ENCODE results near the gene FOXJ3. TPM values are rescaled to one million over a fixed set of nuclear protein-coding genes. Genes with fewer than 3 reads are reported as not detected.

FOXJ3 gene
- total and polyA plus RNA-seq, 4 donors: 5.3 to 16.8 (median 12.4) TPM

DNA sequence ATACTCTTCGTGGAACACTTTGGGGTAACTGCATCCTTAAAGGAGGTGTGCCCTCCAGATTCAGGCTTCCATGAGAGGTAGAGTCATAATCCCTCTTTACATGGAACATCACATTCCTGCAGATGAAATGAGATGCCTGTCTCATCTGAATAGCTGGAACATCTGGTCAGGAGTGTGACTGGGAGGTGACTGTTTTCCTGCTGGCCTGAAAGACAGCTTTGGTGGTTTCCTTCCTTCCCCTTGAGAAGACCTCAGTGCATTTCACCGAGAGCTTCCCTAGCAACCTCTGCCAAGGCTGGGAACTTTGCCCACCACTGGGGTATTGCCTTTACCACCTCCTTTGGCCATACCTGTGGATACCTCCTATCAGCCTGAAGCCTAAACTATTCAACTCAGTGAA is 123.8 kb downstream of the FOXJ3 start:
- Histone ChIP-seq H3K4me1 (ENCODE audit: control insufficient read depth in 4 of 4, insufficient read depth in 4 of 4, low read length in 3 of 4) (peaks cover 0 to 19% (median 13%) of the 10 kb centered on the region in 4 donors), H3K36me3 (ENCODE audit: control insufficient read depth in 4 of 4, insufficient read depth in 3 of 4, low read depth in 1 of 4, low read length in 3 of 4) (no peaks in the 10 kb centered on the region), H3K4me3 (ENCODE audit: low read depth in 1 of 3, low read length in 3 of 3) (no peak overlapping the region), H3K27ac (ENCODE audit: low read depth in 1 of 2, low read length in 2 of 2) (no peak overlapping the region), H3K9ac (ENCODE audit: low read depth in 1 of 2, low read length in 2 of 2) (no peak overlapping the region), H3K9me3 (ENCODE audit: control insufficient read depth in 4 of 4, low read length in 3 of 4) (no peaks in the 10 kb centered on the region), H3K27me3 (ENCODE audit: control insufficient read depth in 4 of 4, insufficient read depth in 4 of 4, low read length in 3 of 4) (no peaks in the 10 kb centered on the region)
- DNase-seq (ENCODE audit: low spot score): no peak
- WGBS: 82% methylated on average over 2 of the region's 2 CpGs
- TF ChIP-seq, protein P1, sequence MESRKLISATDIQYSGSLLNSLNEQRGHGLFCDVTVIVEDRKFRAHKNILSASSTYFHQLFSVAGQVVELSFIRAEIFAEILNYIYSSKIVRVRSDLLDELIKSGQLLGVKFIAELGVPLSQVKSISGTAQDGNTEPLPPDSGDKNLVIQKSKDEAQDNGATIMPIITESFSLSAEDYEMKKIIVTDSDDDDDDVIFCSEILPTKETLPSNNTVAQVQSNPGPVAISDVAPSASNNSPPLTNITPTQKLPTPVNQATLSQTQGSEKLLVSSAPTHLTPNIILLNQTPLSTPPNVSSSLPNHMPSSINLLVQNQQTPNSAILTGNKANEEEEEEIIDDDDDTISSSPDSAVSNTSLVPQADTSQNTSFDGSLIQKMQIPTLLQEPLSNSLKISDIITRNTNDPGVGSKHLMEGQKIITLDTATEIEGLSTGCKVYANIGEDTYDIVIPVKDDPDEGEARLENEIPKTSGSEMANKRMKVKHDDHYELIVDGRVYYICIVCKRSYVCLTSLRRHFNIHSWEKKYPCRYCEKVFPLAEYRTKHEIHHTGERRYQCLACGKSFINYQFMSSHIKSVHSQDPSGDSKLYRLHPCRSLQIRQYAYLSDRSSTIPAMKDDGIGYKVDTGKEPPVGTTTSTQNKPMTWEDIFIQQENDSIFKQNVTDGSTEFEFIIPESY (IDR thresholded peaks at IDR 0.05): no peak
- no peak for TF ChIP-seq FOXA2 (IDR thresholded peaks at IDR 0.05)
- no peak for TF ChIP-seq TAF1 (conservative IDR thresholded peaks at IDR 0.05)
- TF ChIP-seq, protein P2, sequence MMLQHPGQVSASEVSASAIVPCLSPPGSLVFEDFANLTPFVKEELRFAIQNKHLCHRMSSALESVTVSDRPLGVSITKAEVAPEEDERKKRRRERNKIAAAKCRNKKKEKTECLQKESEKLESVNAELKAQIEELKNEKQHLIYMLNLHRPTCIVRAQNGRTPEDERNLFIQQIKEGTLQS (IDR thresholded peaks at IDR 0.05): no peak
- TF ChIP-seq RXRA (IDR thresholded peaks at IDR 0.05): no peak
- no peak for TF ChIP-seq HNF4A (conservative IDR thresholded peaks at IDR 0.05)
- TF ChIP-seq, protein P3, sequence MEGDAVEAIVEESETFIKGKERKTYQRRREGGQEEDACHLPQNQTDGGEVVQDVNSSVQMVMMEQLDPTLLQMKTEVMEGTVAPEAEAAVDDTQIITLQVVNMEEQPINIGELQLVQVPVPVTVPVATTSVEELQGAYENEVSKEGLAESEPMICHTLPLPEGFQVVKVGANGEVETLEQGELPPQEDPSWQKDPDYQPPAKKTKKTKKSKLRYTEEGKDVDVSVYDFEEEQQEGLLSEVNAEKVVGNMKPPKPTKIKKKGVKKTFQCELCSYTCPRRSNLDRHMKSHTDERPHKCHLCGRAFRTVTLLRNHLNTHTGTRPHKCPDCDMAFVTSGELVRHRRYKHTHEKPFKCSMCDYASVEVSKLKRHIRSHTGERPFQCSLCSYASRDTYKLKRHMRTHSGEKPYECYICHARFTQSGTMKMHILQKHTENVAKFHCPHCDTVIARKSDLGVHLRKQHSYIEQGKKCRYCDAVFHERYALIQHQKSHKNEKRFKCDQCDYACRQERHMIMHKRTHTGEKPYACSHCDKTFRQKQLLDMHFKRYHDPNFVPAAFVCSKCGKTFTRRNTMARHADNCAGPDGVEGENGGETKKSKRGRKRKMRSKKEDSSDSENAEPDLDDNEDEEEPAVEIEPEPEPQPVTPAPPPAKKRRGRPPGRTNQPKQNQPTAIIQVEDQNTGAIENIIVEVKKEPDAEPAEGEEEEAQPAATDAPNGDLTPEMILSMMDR (IDR thresholded peaks at IDR 0.05; ENCODE audit: low read depth, low read length, missing input control): no peak
- TF ChIP-seq, protein P4, sequence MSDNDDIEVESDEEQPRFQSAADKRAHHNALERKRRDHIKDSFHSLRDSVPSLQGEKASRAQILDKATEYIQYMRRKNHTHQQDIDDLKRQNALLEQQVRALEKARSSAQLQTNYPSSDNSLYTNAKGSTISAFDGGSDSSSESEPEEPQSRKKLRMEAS (IDR thresholded peaks at IDR 0.05): no peak

DNA sequence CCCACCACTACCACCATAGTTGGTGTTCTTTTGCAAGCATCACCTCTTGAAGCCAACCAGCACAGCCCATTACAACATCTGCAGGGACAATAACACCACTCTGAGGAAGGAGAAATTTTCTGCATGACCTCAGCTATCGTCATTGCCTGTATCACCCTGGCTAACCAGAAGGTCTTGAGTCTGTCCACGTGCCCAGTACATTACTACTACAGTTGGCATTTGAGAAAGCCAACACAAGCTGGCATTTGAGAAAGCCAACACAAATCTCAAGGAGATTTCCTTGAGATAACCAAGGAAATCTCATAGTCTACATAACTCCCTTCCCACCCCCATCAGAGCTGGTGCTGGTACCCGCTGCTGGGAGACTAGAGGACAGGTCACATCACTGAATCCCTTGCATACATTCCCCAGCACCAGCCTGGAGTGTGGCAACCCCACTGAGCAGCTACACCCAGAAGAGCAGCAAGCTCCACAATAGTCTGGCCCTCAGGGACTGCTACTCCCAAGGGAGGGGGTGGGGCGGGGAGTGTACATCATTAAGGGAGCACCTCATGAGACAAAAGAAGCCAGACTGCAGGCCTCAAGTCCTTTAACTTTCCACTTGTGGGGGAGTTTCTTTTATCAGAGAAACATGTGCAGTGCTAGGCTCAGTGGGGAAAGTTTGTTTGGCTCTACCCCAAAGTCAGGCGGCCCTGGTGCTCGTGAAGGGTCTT is 124.5 kb downstream of the FOXJ3 start:
- no peak overlapping the region for H3K9ac ChIP-seq (ENCODE audit: low read depth in 1 of 2, low read length in 2 of 2)
- H3K4me3 ChIP-seq (ENCODE audit: low read depth in 1 of 3, low read length in 3 of 3): no peak overlapping the region
- WGBS: 97% methylated on average over 6 of the region's 6 CpGs
- DNase-seq (ENCODE audit: low spot score): no peak
- H3K36me3 ChIP-seq (ENCODE audit: control insufficient read depth in 4 of 4, insufficient read depth in 3 of 4, low read depth in 1 of 4, low read length in 3 of 4): peaks cover 0 to under 1% (median 0%) of the 10 kb centered on the region in 4 donors
- H3K4me1 ChIP-seq (ENCODE audit: control insufficient read depth in 4 of 4, insufficient read depth in 4 of 4, low read length in 3 of 4): peaks cover 0 to 18% (median 13%) of the 10 kb centered on the region in 4 donors
- no peaks in the 10 kb centered on the region for H3K9me3 ChIP-seq (ENCODE audit: control insufficient read depth in 4 of 4, low read length in 3 of 4)
- TF ChIP-seq FOXA2 (IDR thresholded peaks at IDR 0.05) (no peak), RXRA (IDR thresholded peaks at IDR 0.05) (no peak), HNF4A (conservative IDR thresholded peaks at IDR 0.05) (no peak), YY1 (IDR thresholded peaks at IDR 0.05) (no peak), NR2F2 (IDR thresholded peaks at IDR 0.05) (no peak)
- TF ChIP-seq, protein P1 (IDR thresholded peaks at IDR 0.05): no peak
- H3K27ac ChIP-seq (ENCODE audit: low read depth in 1 of 2, low read length in 2 of 2): no peak overlapping the region
- no peaks in the 10 kb centered on the region for H3K27me3 ChIP-seq (ENCODE audit: control insufficient read depth in 4 of 4, insufficient read depth in 4 of 4, low read length in 3 of 4)
